Heart left ventricle (tissue), 16 donors: Measurements from ENCODE around the gene DNAJC18. TPM values are rescaled to one million over a fixed set of nuclear protein-coding genes. Genes with fewer than 3 reads are reported as not detected.

Source experiments
- ATAC-seq, 4 donors: fragments of 200-7000 bp; cut with Tn5 transposase; one replicate each; pipeline ENCODE4 v1.9.1; 2020 to 2022; ENCODE audit warnings: moderate library complexity in 4 of 4, mild to moderate bottlenecking in 3 of 4, moderate number of reproducible peaks in 1 of 4
- DNase-seq, 5 donors: peaks; one replicate each; pipeline ENCODE4 v3.0.0-alpha.2; 2020
- H3K27ac ChIP-seq, 12 donors: fragments of 200-600 bp; sonication (generic) in 4 of 12; one replicate each; pipeline versions ENCODE4 v1.5.0 to v1.8.0; 2016 to 2022; ENCODE audit warnings: mild to moderate bottlenecking in 2 of 12
- H3K27me3 ChIP-seq, 9 donors: fragments of 200-600 bp; sonication (generic) in 2 of 9; one replicate each; pipeline versions ENCODE4 v1.5.1 to v1.8.0; 2016 to 2022; ENCODE audit warnings: mild to moderate bottlenecking in 3 of 9
- H3K36me3 ChIP-seq, 9 donors: fragments of 200-600 bp; sonication (generic) in 2 of 9; one replicate each; pipeline versions ENCODE4 v1.5.0 to v1.8.0; 2018 to 2022; ENCODE audit warnings: mild to moderate bottlenecking in 2 of 9
- H3K4me1 ChIP-seq, 12 donors: fragments of 200-600 bp; sonication (generic) in 4 of 12; one replicate each; pipeline versions ENCODE4 v1.5.0 to v1.8.0; 2016 to 2022; ENCODE audit warnings: mild to moderate bottlenecking in 3 of 12
- H3K4me3 ChIP-seq, 12 donors: fragments of 200-600 bp; sonication (generic) in 4 of 12; one replicate each; pipeline versions ENCODE4 v1.5.0 to v1.8.0; 2017 to 2022; ENCODE audit warnings: mild to moderate bottlenecking in 9 of 12, moderate library complexity in 4 of 12
- H3K9me3 ChIP-seq, 12 donors: fragments of 200-600 bp; sonication (generic) in 4 of 12; one replicate each; pipeline versions ENCODE4 v1.5.0 to v1.8.0; 2016 to 2022; ENCODE audit warnings: mild to moderate bottlenecking in 1 of 12
- CTCF ChIP-seq, 12 donors: fragments of 200-600 bp; sonication (generic) in 4 of 12; IDR thresholded peaks; one replicate each; pipeline versions ENCODE4 v1.5.0 to v1.8.0; 2018 to 2022; ENCODE audit warnings: antibody characterized with exemption in 12 of 12, mild to moderate bottlenecking in 5 of 12
- POLR2A ChIP-seq, 2 donors: fragments of 450-650 bp; IDR thresholded peaks; one replicate each; pipeline ENCODE4 v1.6.1; 2017; ENCODE audit warnings: antibody characterized with exemption in 2 of 2, mild to moderate bottlenecking in 2 of 2, moderate library complexity in 2 of 2
- WGBS, 4 donors: extraction: QIAGEN DNeasy Blood & Tissue Kit in 2 of 4; methylation state at CpG; one replicate each; pipeline versions ENCODE4 v1.1.5 to v1.1.7; 2013 to 2018; 5-methylcytosine and 5-hydroxymethylcytosine counted together
- intact Hi-C, 10 donors: fragments of 100-400 bp; cut with DNase I; formaldehyde crosslinking; loops; one replicate each; pipeline versions ENCODE4 v1.11.1 to v1.14.2; 2022
- polyA plus RNA-seq, 2 donors: library from polyadenylated mRNA; stranded (reverse); fragments of 200-250 nt; gene quantifications; one replicate each; pipeline ENCODE4 v1.2.3, GENCODE V29; 2013
- total RNA-seq, 9 donors: library from RNA; depleted of rRNA in 2 of 9; stranded (reverse); fragments of >200 nt in 2 of 9; fragmentation: NEBNext Ultra II Directional in 3 of 9; extraction: Animal tissue kit (Norgen Biotek cat#: 25700) in 3 of 9; gene quantifications; one replicate each; pipeline versions ENCODE4 v1.1.0 to v1.2.4, GENCODE V29; 2016 to 2023
- donor health status: ischemic (EF 13 %, LVEDD 7.1; RV severe dilation, severe dysfunction).
- donor health status: healthy with polysubstance abuse.
- donor health status: DM: no; HTN: yes; CAD: no.
- donor health status: DM: no; HTN: no; CAD: no.
- donor health status: ischemic (EF 25% LVEDD 6.9; RV normal size, moderate dysfunction).
- donor health status: ischemic (EF 25% LVEDD 5.7; RV mildly dilated, moderate dysfunction).
- donor health status: healthy.
- donor health status: DM: yes; HTN: yes; CAD: no.
- donor health status: ischemic (EF 35%, LVEDD 5.7; RV mildly dilated, moderate dysfunction).
- donor health status: nonischemic (EF 11% LVEDD 7.7; RV severe dilation, severe dysfunction).
- donor health status: DM: yes; HTN: yes; CAD: no.
- donor health status: PGD.
- donor health status: ischemic (EF 29% LVEDD 5.4; RV normal size, mild dysfunction).
- donor health status: nonischemic (EF 23%, LVEDD 6.1; RV moderate dilation, normal function).

Gene DNAJC18
- total and polyA plus RNA-seq, 11 donors = 4.0 to 17.8 (median 9.1) TPM

- WGBS, 4 donors = 60 to 73% (median 65%) methylated on average over 8 to 10 of the region's 10 CpGs
- no peaks in the 10 kb centered on the region for H3K27me3 ChIP-seq
- TF ChIP-seq CTCF (IDR thresholded peaks at IDR 0.05) = no peak
- no peak for TF ChIP-seq POLR2A (IDR thresholded peaks at IDR 0.05)
- peak within 1 kb of the TSS; percentile 25 to 70 (median 54) for H3K4me3 ChIP-seq
- peaks cover 0 to 33% (median 6%) of the 10 kb centered on the region in 12 donors for H3K4me1 ChIP-seq
- intact Hi-C loops = no loop called here
- ATAC-seq = peak; percentile 24 to 82 (median 69)
- H3K9me3 ChIP-seq = no peaks in the 10 kb centered on the region
- H3K36me3 ChIP-seq = peaks cover 0 to 4% (median 0%) of the 10 kb centered on the region in 9 donors
- DNase-seq = peak in 4 of 5 donors; percentile 64 to 78 (median 70)
- peak within 1 kb of the TSS; percentile 66 to 94 (median 84) for H3K27ac ChIP-seq
Observed at GRCh38 chr5:139462586-139463276, 23.4 kb upstream of the DNAJC18 start, which contains the start of gene ECSCR. TSS of gene ECSCR (minus strand) at chr5:139462743. CDS start at chr5:139462670, 73 bp downstream.

- DNase-seq = peak in 1 of 5 donors; percentile 20
- H3K27ac ChIP-seq = peak overlapping the region; percentile 66 to 94 (median 84)
- no peaks in the 10 kb centered on the region for H3K9me3 ChIP-seq
- TF ChIP-seq CTCF (IDR thresholded peaks at IDR 0.05) (no peak), POLR2A (IDR thresholded peaks at IDR 0.05) (peak in 1 of 2 donors; percentile 38)
- ATAC-seq = peak; percentile 10 to 59 (median 40)
- WGBS, 4 donors = 63 to 71% (median 65%) methylated on average over 5 of the region's 5 CpGs; no CpG with 5 or more reads in 1 of the 4 donors
- H3K4me3 ChIP-seq = peak overlapping the region; percentile 25 to 70 (median 54)
- H3K36me3 ChIP-seq = peaks cover 0 to 14% (median 2%) of the 10 kb centered on the region in 9 donors
- peaks cover 0 to 36% (median 6%) of the 10 kb centered on the region in 12 donors for H3K4me1 ChIP-seq
- intact Hi-C loops = loop anchor here in 1 of 10 donors (2.0 kb wide), 1 partner anchor 21 kb away; the partner anchor contains the start of gene STING1
- no peaks in the 10 kb centered on the region for H3K27me3 ChIP-seq
Observed at GRCh38 chr5:139461698-139462097, 22.4 kb upstream of the DNAJC18 start.

GRCh38 chr5:139461176-139461575 lies 21.9 kb upstream of the DNAJC18 start:
- intact Hi-C loops = loop anchor here in 1 of 10 donors (2.0 kb wide), 1 partner anchor 22 kb away; the partner anchor contains the start of gene STING1
- DNase-seq (peak in 1 of 5 donors; percentile 42), ATAC-seq (peak in 2 of 4 donors; percentile 10 to 25)
- Histone ChIP-seq H3K36me3 (peaks cover 0 to 18% (median 5%) of the 10 kb centered on the region in 9 donors), H3K27me3 (no peaks in the 10 kb centered on the region), H3K27ac (peak overlapping the region; percentile 66 to 94 (median 84)), H3K9me3 (no peaks in the 10 kb centered on the region), H3K4me1 (peaks cover 0 to 36% (median 6%) of the 10 kb centered on the region in 12 donors), H3K4me3 (peak overlapping the region in 11 of 12 donors; percentile 35 to 70 (median 54))
- WGBS, 4 donors = 66 to 84% (median 68%) methylated on average over 6 to 7 of the region's 7 CpGs
- TF ChIP-seq POLR2A (IDR thresholded peaks at IDR 0.05) = no peak
- TF ChIP-seq CTCF (IDR thresholded peaks at IDR 0.05) = no peak

GRCh38 chr5:139460455-139460854 lies 21.1 kb upstream of the DNAJC18 start:
- Histone ChIP-seq H3K27me3 (no peaks in the 10 kb centered on the region), H3K4me3 (peak overlapping the region in 11 of 12 donors; percentile 35 to 70 (median 54)), H3K27ac (peak overlapping the region; percentile 30 to 94 (median 82)), H3K9me3 (no peaks in the 10 kb centered on the region), H3K36me3 (peaks cover 0 to 21% (median 6%) of the 10 kb centered on the region in 9 donors), H3K4me1 (peaks cover 0 to 36% (median 6%) of the 10 kb centered on the region in 12 donors)
- 59 to 68% (median 63%) methylated on average over 1 of the region's 1 CpG for WGBS, 4 donors
- no peak for ATAC-seq
- intact Hi-C loops = loop anchor here in 1 of 10 donors (2.0 kb wide), 1 partner anchor 22 kb away; the partner anchor contains the start of gene STING1
- no peak for TF ChIP-seq POLR2A (IDR thresholded peaks at IDR 0.05)
- no peak for TF ChIP-seq CTCF (IDR thresholded peaks at IDR 0.05)
- DNase-seq = no peak
